Measurements from ENCODE around the gene LRP6. TPM values are rescaled to one million over a fixed set of nuclear protein-coding genes. Genes with fewer than 3 reads are reported as not detected.

Gene LRP6
- total and polyA plus RNA-seq, 2 of the 13 experiments (the other 11 are each of a cell fraction or from before 2014, with no cell fraction given), result 33.8 to 42.0 TPM

DNA sequence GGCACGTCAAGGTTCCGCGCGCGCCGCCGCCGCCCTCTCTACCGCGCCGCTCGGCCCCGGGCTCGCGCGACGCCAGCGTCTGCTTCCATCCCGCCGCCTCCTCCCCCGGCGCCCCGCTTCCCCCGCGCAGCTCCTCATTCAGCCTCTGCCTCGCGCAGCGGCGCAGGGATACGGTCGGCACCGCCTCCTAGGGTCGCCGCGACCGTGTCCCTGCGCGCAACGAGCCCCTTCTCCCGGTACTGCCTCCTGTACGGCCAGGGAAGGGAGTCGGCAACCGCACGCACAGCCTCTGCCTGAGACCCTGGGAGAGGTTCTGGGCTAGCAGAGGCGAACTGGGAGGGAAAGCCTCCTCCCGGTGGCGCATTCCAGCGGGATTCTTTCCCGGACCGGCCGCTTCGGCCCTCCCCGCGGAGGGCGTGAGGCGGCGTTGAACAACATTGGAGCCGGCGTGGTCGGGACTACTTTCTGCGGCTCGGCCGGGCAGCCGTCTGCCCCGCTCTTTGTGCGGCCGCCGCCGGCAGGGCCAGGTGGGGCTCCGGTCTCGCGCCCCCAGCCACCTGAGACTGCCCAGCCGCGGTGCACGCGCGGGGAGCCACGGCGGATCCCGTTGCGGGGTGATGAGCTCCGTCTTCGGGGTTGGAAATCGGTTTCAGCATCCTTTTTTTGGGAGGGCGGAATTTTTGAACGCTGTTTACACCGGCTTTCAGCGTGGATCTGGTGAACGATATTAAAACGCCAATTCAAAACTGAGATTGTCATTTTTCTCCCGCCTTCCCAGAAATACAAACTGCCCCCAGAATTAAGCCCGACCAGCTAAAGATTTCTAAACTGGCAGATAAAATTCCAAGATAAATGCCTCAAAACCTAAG lies at the start of gene LRP6 (continued):
- TF ChIP-seq, protein P1, sequence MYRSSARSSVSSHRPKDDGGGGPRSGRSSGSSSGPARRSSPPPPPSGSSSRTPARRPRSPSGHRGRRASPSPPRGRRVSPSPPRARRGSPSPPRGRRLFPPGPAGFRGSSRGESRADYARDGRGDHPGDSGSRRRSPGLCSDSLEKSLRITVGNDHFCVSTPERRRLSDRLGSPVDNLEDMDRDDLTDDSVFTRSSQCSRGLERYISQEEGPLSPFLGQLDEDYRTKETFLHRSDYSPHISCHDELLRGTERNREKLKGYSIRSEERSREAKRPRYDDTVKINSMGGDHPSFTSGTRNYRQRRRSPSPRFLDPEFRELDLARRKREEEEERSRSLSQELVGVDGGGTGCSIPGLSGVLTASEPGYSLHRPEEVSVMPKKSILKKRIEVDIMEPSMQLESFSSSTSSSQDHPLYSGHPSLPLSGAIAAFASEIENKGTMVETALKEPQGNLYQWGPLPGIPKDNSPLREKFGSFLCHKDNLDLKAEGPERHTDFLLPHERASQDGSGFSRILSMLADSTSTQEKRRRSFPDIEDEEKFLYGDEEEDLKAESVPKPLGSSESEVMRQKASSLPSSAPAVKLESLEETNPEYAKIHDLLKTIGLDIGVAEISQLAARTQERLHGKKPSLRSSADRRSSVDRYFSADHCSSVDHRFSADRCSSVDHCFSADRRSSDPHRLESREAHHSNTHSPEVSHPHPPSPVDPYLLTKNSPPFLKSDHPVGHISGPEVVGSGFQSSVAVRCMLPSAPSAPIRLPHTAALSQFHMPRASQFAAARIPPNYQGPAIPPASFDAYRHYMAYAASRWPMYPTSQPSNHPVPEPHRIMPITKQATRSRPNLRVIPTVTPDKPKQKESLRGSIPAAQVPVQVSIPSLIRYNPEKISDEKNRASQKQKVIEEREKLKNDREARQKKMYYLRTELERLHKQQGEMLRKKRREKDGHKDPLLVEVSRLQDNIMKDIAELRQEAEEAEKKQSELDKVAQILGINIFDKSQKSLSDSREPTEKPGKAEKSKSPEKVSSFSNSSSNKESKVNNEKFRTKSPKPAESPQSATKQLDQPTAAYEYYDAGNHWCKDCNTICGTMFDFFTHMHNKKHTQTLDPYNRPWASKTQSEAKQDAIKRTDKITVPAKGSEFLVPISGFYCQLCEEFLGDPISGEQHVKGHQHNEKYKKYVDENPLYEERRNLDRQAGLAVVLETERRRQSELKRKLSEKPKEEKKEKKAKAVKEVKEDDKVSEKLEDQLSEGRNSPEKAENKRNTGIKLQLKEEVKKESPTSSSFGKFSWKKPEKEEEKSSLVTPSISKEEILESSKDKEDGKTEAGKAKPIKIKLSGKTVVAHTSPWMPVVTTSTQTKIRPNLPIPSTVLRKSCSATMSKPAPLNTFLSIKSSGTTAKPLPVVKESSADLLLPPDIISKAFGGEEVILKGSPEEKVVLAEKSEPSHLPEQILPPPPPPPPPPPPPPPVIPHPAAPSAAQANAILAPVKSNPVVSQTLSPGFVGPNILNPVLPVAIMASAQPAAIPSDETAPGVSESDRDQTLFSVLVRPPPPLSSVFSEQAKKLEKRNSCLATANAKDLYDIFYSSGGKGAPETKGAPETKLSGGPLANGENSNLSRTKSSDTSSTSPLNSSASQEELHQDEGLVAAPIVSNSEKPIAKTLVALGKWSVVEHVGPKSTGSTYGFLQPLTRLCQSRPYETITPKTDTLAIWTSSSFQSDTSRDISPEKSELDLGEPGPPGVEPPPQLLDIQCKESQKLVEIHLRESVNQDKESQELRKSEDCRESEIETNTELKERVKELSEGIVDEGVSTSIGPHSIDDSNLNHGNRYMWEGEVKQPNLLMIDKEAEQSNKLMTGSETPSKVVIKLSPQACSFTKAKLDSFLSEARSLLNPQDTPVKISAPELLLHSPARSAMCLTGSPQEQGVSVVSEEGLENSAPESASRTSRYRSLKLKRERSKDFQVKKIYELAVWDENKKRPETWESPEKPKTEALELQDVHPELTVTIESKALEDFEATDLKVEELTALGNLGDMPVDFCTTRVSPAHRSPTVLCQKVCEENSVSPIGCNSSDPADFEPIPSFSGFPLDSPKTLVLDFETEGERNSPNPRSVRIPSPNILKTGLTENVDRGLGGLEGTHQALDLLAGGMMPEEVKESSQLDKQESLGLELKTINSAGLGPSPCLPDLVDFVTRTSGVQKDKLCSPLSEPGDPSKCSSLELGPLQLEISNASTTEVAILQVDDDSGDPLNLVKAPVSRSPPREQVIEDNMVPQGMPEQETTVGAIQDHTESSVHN (CRISPR knock-in tag; IDR thresholded peaks at IDR 0.05), result no peak
- TF ChIP-seq HDAC2 (CRISPR knock-in tag; IDR thresholded peaks at IDR 0.05), result peak; percentile 52; the same call in 1 of the 2 replicates
- TF ChIP-seq ZNF136 (CRISPR knock-in tag; IDR thresholded peaks at IDR 0.05; ENCODE audit: low read depth), result peak; percentile 77; the same call in 1 of the 2 replicates
- TF ChIP-seq CBX2 (IDR thresholded peaks at IDR 0.05; ENCODE audit: low read depth, low read length), result no peak
- TF ChIP-seq CBX2 (CRISPR knock-in tag; IDR thresholded peaks at IDR 0.05; ENCODE audit: low read depth), result no peak
- no peak for TF ChIP-seq NPAS2 (CRISPR knock-in tag; IDR thresholded peaks at IDR 0.05; ENCODE audit: borderline replicate concordance)
- peak; percentile 63 for TF ChIP-seq ZNF747 (CRISPR knock-in tag; IDR thresholded peaks at IDR 0.05; ENCODE audit: borderline replicate concordance)
- peak; percentile 78; the same call in 1 of the 2 replicates for TF ChIP-seq ZIK1 (CRISPR knock-in tag; IDR thresholded peaks at IDR 0.05; ENCODE audit: borderline replicate concordance, low read depth)
- TF ChIP-seq ISX (CRISPR knock-in tag; conservative IDR thresholded peaks at IDR 0.05), result peak; percentile 67; the same call in 1 of the 2 replicates
- no peak for TF ChIP-seq NONO (IDR thresholded peaks at IDR 0.05)
- TF ChIP-seq NONO (CRISPR knock-in tag; conservative IDR thresholded peaks at IDR 0.05), result peak; percentile 98
- TF ChIP-seq HDAC1 (CRISPR knock-in tag; IDR thresholded peaks at IDR 0.05), result peak; percentile 81
- no peak for TF ChIP-seq SSRP1 (CRISPR knock-in tag; IDR thresholded peaks at IDR 0.05)
- peak; percentile 85; the same call in 1 of the 2 replicates for TF ChIP-seq ZNF616 (CRISPR knock-in tag; IDR thresholded peaks at IDR 0.05; ENCODE audit: low read depth)
- peak; percentile 93; the same call in 1 of the 2 replicates for TF ChIP-seq MEF2D (CRISPR knock-in tag; IDR thresholded peaks at IDR 0.05)
- TF ChIP-seq, protein P2, sequence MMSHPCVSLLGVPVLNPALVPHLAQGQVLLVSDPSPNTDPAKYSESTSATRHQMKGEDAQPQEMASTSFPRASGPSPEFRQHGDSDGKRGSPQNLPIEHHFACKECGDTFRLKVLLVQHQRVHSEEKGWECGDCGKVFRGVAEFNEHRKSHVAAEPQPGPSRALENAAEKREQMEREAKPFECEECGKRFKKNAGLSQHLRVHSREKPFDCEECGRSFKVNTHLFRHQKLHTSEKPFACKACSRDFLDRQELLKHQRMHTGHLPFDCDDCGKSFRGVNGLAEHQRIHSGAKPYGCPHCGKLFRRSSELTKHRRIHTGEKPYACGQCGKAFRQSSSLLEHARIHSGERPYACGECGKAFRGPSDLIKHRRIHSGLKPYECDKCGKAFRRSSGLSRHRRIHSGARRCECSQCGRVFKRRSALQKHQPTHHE (CRISPR knock-in tag; IDR thresholded peaks at IDR 0.05; ENCODE audit: borderline replicate concordance), result peak; percentile 99
- TF ChIP-seq, protein P3, sequence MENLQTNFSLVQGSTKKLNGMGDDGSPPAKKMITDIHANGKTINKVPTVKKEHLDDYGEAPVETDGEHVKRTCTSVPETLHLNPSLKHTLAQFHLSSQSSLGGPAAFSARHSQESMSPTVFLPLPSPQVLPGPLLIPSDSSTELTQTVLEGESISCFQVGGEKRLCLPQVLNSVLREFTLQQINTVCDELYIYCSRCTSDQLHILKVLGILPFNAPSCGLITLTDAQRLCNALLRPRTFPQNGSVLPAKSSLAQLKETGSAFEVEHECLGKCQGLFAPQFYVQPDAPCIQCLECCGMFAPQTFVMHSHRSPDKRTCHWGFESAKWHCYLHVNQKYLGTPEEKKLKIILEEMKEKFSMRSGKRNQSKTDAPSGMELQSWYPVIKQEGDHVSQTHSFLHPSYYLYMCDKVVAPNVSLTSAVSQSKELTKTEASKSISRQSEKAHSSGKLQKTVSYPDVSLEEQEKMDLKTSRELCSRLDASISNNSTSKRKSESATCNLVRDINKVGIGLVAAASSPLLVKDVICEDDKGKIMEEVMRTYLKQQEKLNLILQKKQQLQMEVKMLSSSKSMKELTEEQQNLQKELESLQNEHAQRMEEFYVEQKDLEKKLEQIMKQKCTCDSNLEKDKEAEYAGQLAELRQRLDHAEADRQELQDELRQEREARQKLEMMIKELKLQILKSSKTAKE (CRISPR knock-in tag; IDR thresholded peaks at IDR 0.05; ENCODE audit: borderline replicate concordance), result peak; percentile 92

Data from HepG2 (cell line).